Hepatocyte (in vitro differentiated cells): ENCODE measurements around the gene WDR31. TPM values are rescaled to one million over a fixed set of nuclear protein-coding genes. Genes with fewer than 3 reads are reported as not detected.

Experiments used
- DNase-seq: peaks from one replicate; pipeline ENCODE4 v3.0.0-alpha.2; 2016; ENCODE audit warnings: low spot score
- H2AFZ ChIP-seq: fragments of 200-600 bp; sonication (generic); 2 replicates; pipeline ENCODE4 v1.6.0; 2016; ENCODE audit warnings: antibody characterized with exemption, mild to moderate bottlenecking
- H3K27ac ChIP-seq: fragments of 200-600 bp; sonication (generic); 2 replicates; pipeline ENCODE4 v1.5.1; 2016; ENCODE audit warnings: mild to moderate bottlenecking
- H3K27me3 ChIP-seq: fragments of 200-600 bp; sonication (generic); 2 replicates; pipeline ENCODE4 v1.6.1; 2016
- H3K36me3 ChIP-seq: fragments of 200-600 bp; sonication (generic); replicated peaks from 2 replicates; pipeline ENCODE4 v1.5.1; 2016; ENCODE audit warnings: low read depth; ENCODE audit not compliant: insufficient read depth
- H3K4me1 ChIP-seq: fragments of 200-600 bp; sonication (generic); 2 replicates; pipeline ENCODE4 v1.5.1; 2016; ENCODE audit warnings: mild to moderate bottlenecking, moderate library complexity; ENCODE audit not compliant: insufficient read depth
- H3K4me2 ChIP-seq: fragments of 200-600 bp; sonication (generic); 2 replicates; pipeline ENCODE4 v1.6.0; 2016
- H3K4me3 ChIP-seq: fragments of 200-600 bp; sonication (generic); 2 replicates; pipeline ENCODE4 v1.5.1; 2016; ENCODE audit warnings: mild to moderate bottlenecking
- H3K79me2 ChIP-seq: fragments of 200-600 bp; sonication (generic); 2 replicates; pipeline ENCODE4 v1.6.0; 2017; ENCODE audit warnings: mild to moderate bottlenecking
- H3K9me2 ChIP-seq: fragments of 200-600 bp; sonication (generic); replicated peaks from 2 replicates; pipeline ENCODE4 v1.6.0; 2017; ENCODE audit warnings: mild to moderate bottlenecking; ENCODE audit not compliant: insufficient read depth
- H3K9me3 ChIP-seq: fragments of 200-600 bp; sonication (generic); 2 replicates; pipeline ENCODE4 v1.5.1; 2016; ENCODE audit warnings: low read depth, mild to moderate bottlenecking
- H4K20me1 ChIP-seq: fragments of 200-600 bp; sonication (generic); 2 replicates; pipeline ENCODE4 v1.6.0; 2016; ENCODE audit warnings: mild to moderate bottlenecking; ENCODE audit not compliant: insufficient read depth, poor library complexity, severe bottlenecking
- CTCF ChIP-seq: fragments of 200-600 bp; sonication (generic); IDR thresholded peaks from 2 replicates; pipeline ENCODE4 v1.5.1; 2016; ENCODE audit warnings: antibody characterized with exemption, mild to moderate bottlenecking; ENCODE audit not compliant: poor library complexity
- EZH2 ChIP-seq: fragments of 200-600 bp; sonication (generic); IDR thresholded peaks from 2 replicates; pipeline ENCODE4 v1.6.1; 2016; ENCODE audit warnings: antibody characterized with exemption, mild to moderate bottlenecking, borderline replicate concordance
- EZH2phosphoT487 ChIP-seq: fragments of 200-600 bp; sonication (generic); IDR thresholded peaks from one replicate; pipeline ENCODE4 v1.6.1; 2018; ENCODE audit warnings: antibody characterized with exemption, mild to moderate bottlenecking, low read depth, moderate library complexity; ENCODE audit not compliant: unreplicated experiment, severe bottlenecking
- WGBS: methylation state at CpG from one replicate; pipeline ENCODE4 v1.1.6; 2016; ENCODE audit warnings: low lambda C conversion rate; ENCODE audit errors: missing lambda C conversion rate; 5-methylcytosine and 5-hydroxymethylcytosine counted together
- polyA plus RNA-seq: library from polyadenylated mRNA; unstranded; fragments of >200 nt; fragmentation: Nextera tagmentation; extraction: Ambion mirVana; gene quantifications from 2 replicates; pipeline ENCODE4 v1.2.1, GENCODE V29; 2016
- total RNA-seq: library from RNA; depleted of rRNA; stranded (reverse); fragments of >200 nt; gene quantifications from 2 replicates; pipeline ENCODE4 v1.2.3, GENCODE V29; 2014

Gene WDR31
- total and polyA plus RNA-seq, 2 experiments from 2014 or later: 1.3 to 1.4 TPM

GRCh38 chr9:113266174-113266573 is 73.9 kb downstream of the WDR31 start:
- TF ChIP-seq EZH2phosphoT487: no peak
- TF ChIP-seq EZH2: no peak
- TF ChIP-seq CTCF: no peak
- Histone ChIP-seq H3K27ac (no peak overlapping the region), H3K4me1 (no peaks in the 10 kb centered on the region)

More at GRCh38 chr9:113266174-113266573, 73.9 kb downstream of the WDR31 start:
- Histone ChIP-seq H4K20me1 (no peaks in the 10 kb centered on the region), H3K79me2 (no peaks in the 10 kb centered on the region), H3K27me3 (no peaks in the 10 kb centered on the region), H3K9me2 (no peaks in the 10 kb centered on the region), H3K36me3 (no peaks in the 10 kb centered on the region), H3K9me3 (no peaks in the 10 kb centered on the region), H3K4me2 (no peak overlapping the region), H3K4me3 (no peak overlapping the region), H2AFZ (no peak overlapping the region)
- DNase-seq: no peak
- 73% methylated on average over 3 of the region's 3 CpGs for WGBS

Other genes starting within 250 kb of the WDR31 start
- 20.1 and 24.1 TPM in 2 replicates for gene SLC31A2, start 189.3 kb downstream of the WDR31 start, total RNA-seq
- gene SLC31A2, start 189.3 kb downstream of the WDR31 start, polyA plus RNA-seq: 18.7 and 26.9 TPM in 2 replicates
- 13.7 and 17.7 TPM in 2 replicates for gene FKBP15, start 119.0 kb downstream of the WDR31 start, total RNA-seq
- 7.7 and 14.5 TPM in 2 replicates for gene FKBP15, start 119.0 kb downstream of the WDR31 start, polyA plus RNA-seq
- gene SLC31A1, start 118.7 kb downstream of the WDR31 start, total RNA-seq: 43.3 TPM in 2 replicates
- 24.5 and 29.7 TPM in 2 replicates for gene SLC31A1, start 118.7 kb downstream of the WDR31 start, polyA plus RNA-seq
- 39.8 and 45.9 TPM in 2 replicates for gene CDC26, start 64.7 kb downstream of the WDR31 start, total RNA-seq
- 62.5 and 77.2 TPM in 2 replicates for gene CDC26, start 64.7 kb downstream of the WDR31 start, polyA plus RNA-seq
- 23.4 and 27.3 TPM in 2 replicates for gene PRPF4, start 64.6 kb downstream of the WDR31 start, total RNA-seq
- 24.1 and 28.8 TPM in 2 replicates for gene PRPF4, start 64.6 kb downstream of the WDR31 start, polyA plus RNA-seq
- gene RNF183, start 36.9 kb downstream of the WDR31 start, total RNA-seq: 0.43 and 3.9 TPM in 2 replicates
- 0.21 and 0.85 TPM in 2 replicates for gene RNF183, start 36.9 kb downstream of the WDR31 start, polyA plus RNA-seq
- 4.8 and 6.1 TPM in 2 replicates for gene BSPRY, start 9.3 kb upstream of the WDR31 start, total RNA-seq
- 12.0 TPM in 2 replicates for gene BSPRY, start 9.3 kb upstream of the WDR31 start, polyA plus RNA-seq
- 96.8 and 98.7 TPM in 2 replicates for gene HDHD3, start 36.7 kb upstream of the WDR31 start, total RNA-seq
- gene HDHD3, start 36.7 kb upstream of the WDR31 start, polyA plus RNA-seq: 94.9 and 110 TPM in 2 replicates
- 27.1 and 27.8 TPM in 2 replicates for gene ALAD, start 61.0 kb upstream of the WDR31 start, total RNA-seq
- gene ALAD, start 61.0 kb upstream of the WDR31 start, polyA plus RNA-seq: 31.5 and 43.8 TPM in 2 replicates
- 32.5 and 35.3 TPM in 2 replicates for gene POLE3, start 70.4 kb upstream of the WDR31 start, total RNA-seq
- 35.1 and 36.8 TPM in 2 replicates for gene POLE3, start 70.4 kb upstream of the WDR31 start, polyA plus RNA-seq
- gene C9orf43, start 70.5 kb upstream of the WDR31 start, total RNA-seq: 0.36 and 0.53 TPM in 2 replicates
- 0.07 and 0.69 TPM in 2 replicates for gene C9orf43, start 70.5 kb upstream of the WDR31 start, polyA plus RNA-seq
- gene RGS3, start 123.5 kb upstream of the WDR31 start, total RNA-seq: 47.0 and 48.0 TPM in 2 replicates
- 62.7 and 78.2 TPM in 2 replicates for gene RGS3, start 123.5 kb upstream of the WDR31 start, polyA plus RNA-seq